ENCODE data around the gene SCP2D1.

Gene SCP2D1

DNA sequence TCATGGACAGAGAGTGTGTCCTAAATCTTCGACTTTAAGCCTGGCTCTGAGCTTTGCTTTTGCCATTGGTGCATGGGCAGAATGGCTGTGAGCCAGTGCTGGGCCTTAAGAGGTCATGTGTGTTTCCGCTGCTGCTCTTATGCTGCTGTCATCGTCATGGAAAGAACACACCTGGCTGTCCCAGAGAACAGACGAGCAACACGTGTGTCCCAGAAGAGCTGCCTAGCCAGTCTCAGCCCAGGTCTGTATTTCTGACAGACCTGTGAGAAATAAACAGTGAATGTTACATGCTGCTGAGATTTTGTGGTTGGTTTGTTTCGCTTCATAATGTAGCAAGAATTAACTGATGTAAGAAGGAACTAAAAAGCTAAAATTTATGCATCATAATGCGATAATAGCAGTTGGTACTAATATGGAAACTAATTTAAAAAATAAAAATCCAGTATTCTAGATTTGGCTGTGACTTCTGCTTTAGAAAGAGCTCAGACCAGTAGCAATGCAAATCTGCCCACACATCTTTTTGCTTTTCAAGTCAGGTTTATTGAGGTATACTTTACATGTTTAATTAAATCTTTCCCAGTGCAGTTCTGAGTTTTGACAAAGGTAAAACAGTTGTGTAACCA lies 11.5 kb upstream of the SCP2D1 start:
- no peak overlapping the region for H3K27ac Mint-ChIP-seq
- peaks cover 9% of the 10 kb centered on the region for H3K9me3 Mint-ChIP-seq
- H3K4me1 Mint-ChIP-seq = no peaks in the 10 kb centered on the region
- H3K4me3 Mint-ChIP-seq = no peak overlapping the region
- TF ChIP-seq, protein P1, sequence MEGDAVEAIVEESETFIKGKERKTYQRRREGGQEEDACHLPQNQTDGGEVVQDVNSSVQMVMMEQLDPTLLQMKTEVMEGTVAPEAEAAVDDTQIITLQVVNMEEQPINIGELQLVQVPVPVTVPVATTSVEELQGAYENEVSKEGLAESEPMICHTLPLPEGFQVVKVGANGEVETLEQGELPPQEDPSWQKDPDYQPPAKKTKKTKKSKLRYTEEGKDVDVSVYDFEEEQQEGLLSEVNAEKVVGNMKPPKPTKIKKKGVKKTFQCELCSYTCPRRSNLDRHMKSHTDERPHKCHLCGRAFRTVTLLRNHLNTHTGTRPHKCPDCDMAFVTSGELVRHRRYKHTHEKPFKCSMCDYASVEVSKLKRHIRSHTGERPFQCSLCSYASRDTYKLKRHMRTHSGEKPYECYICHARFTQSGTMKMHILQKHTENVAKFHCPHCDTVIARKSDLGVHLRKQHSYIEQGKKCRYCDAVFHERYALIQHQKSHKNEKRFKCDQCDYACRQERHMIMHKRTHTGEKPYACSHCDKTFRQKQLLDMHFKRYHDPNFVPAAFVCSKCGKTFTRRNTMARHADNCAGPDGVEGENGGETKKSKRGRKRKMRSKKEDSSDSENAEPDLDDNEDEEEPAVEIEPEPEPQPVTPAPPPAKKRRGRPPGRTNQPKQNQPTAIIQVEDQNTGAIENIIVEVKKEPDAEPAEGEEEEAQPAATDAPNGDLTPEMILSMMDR (IDR thresholded peaks at IDR 0.05; ENCODE audit: unreplicated experiment in 3 of 3) = no peak
- no peaks in the 10 kb centered on the region for H3K36me3 Mint-ChIP-seq (ENCODE audit: low read depth)
- peaks cover 4% of the 10 kb centered on the region for H3K27me3 Mint-ChIP-seq (ENCODE audit: low read depth)

DNA sequence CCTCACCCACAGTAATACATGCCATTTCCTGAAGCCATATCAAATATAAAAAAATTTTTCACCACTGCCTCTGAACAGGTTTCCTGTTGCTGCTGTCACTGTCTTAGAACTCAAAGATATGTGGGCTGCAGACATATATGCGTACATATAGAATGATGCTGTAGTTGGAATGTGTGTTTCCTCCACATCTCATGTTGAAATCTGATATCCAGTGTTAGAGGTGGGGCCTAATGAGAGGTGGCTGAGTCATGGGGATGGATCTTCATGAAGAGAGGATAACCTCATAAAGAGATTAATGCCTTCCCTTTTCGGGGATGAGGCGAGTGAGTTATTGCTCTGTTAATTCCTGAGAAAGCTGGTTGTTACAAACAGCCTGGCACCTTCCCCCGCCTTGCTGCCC lies 7.7 kb upstream of the SCP2D1 start:
- no peaks in the 10 kb centered on the region for H3K4me1 Mint-ChIP-seq
- H3K27ac Mint-ChIP-seq = no peak overlapping the region
- TF ChIP-seq, protein P1 (IDR thresholded peaks at IDR 0.05; ENCODE audit: unreplicated experiment in 3 of 3) = no peak
- H3K4me3 Mint-ChIP-seq = no peak overlapping the region
- H3K36me3 Mint-ChIP-seq (ENCODE audit: low read depth) = no peaks in the 10 kb centered on the region
- H3K27me3 Mint-ChIP-seq (ENCODE audit: low read depth) = peaks cover 4% of the 10 kb centered on the region
- H3K9me3 Mint-ChIP-seq = peaks cover 9% of the 10 kb centered on the region

DNA sequence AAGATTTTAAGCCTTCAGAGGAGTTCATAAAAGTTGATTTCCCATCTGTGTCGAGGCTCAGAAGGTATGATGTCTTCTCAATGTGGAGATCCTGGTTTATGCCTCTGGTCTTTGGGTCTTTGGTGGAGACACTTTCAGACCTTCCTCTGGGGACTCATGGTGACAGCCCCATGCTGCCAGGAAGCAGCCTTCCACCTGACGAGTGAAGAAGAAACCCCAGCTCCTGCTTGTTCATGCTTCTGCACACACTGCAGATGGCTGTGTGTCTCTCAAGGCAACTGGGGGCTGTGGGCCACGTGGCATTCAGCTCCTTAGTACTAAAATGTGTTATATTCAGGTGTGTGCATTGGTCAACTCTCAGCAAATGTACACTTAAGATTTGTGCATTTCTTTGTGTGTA lies 4.9 kb upstream of the SCP2D1 start:
- no peaks in the 10 kb centered on the region for H3K27me3 Mint-ChIP-seq (ENCODE audit: low read depth)
- H3K4me3 Mint-ChIP-seq = no peak overlapping the region
- H3K9me3 Mint-ChIP-seq = peaks cover 9% of the 10 kb centered on the region
- H3K36me3 Mint-ChIP-seq (ENCODE audit: low read depth) = no peaks in the 10 kb centered on the region
- no peaks in the 10 kb centered on the region for H3K4me1 Mint-ChIP-seq
- H3K27ac Mint-ChIP-seq = no peak overlapping the region
- TF ChIP-seq, protein P1 (IDR thresholded peaks at IDR 0.05; ENCODE audit: unreplicated experiment in 3 of 3) = no peak

DNA sequence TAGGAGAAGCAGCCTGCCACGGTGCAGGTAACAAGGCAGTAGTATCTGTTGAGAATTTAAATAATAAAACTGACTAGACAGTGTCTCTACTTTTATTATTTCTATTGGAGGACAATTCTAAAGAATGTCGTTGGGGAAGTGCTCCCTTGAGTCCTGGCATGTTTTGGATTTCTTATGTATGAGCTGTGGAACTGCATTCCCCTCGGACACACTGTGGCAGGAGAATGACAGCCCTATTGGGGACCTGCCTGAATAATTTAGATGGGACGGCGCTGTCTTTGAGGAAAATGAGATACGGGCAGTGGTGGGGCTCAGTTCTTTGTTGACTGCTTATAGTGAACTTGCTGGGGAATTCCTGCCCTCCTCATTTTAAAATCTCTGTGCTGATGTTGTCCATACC lies 2.4 kb upstream of the SCP2D1 start:
- Mint-ChIP-seq H3K36me3 (ENCODE audit: low read depth) (no peaks in the 10 kb centered on the region), H3K4me3 (no peak overlapping the region), H3K27me3 (ENCODE audit: low read depth) (peaks cover 4% of the 10 kb centered on the region), H3K4me1 (no peaks in the 10 kb centered on the region), H3K9me3 (peaks cover 2% of the 10 kb centered on the region), H3K27ac (no peak overlapping the region)
- TF ChIP-seq, protein P1 (IDR thresholded peaks at IDR 0.05; ENCODE audit: unreplicated experiment in 3 of 3) = no peak

DNA sequence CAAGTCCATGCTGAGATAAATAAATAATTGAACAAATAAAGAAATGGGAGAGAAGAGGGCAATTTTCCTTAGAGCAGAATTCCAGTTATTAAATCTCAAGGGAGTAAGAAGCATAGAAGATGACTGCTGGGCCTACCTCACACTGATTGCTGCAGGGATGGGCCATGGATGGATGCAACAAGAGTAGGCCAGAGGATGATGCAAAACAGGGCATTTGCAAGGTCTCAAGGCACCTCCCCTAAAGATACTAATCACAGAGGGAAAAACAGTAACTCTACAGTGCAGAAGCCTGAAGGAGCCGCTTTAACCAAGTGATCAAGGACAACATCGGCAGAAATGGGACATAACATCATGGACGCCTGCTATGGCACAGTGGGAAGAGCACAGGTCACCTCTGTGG lies 1.7 kb upstream of the SCP2D1 start:
- H3K4me1 Mint-ChIP-seq = no peaks in the 10 kb centered on the region
- H3K36me3 Mint-ChIP-seq (ENCODE audit: low read depth) = no peaks in the 10 kb centered on the region
- peaks cover 4% of the 10 kb centered on the region for H3K27me3 Mint-ChIP-seq (ENCODE audit: low read depth)
- no peak overlapping the region for H3K27ac Mint-ChIP-seq
- TF ChIP-seq, protein P1 (IDR thresholded peaks at IDR 0.05; ENCODE audit: unreplicated experiment in 3 of 3) = no peak
- H3K4me3 Mint-ChIP-seq = no peak overlapping the region
- H3K9me3 Mint-ChIP-seq = no peaks in the 10 kb centered on the region

DNA sequence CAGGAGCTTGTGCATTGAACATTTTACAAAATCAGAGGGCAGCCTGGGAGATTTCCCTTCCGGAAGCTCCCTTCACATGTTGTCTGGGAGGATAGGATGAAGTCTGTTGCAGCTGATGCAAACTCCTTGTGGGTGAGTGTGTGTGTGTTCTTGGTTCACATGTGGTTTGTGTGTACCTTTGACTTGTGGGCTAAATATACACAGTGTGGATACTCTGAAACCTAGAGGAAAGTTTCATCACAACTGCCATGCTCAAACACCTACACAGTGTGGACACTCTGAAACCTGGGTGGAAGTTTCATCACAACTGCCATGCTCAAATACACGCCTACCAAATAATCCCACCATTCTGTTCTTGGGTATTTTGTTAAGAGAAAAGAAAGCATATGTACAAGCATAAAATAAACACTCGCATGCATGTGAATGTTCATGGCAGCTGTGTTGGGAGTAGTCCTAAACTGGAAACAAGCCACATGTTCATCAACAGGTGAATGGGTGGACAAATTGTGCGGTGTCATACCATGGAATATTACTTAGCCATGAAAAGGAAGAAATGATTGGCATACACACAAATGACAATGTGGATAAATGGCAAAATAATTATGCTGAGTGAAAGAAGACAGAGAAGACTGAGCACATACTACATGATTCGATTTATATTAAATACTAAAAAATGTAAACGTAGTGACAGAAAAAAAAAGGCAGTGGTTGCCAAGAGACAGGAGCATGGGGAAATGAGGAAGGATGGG lies 1.8 kb downstream of the SCP2D1 start:
- H3K4me1 Mint-ChIP-seq = peaks cover 1% of the 10 kb centered on the region
- H3K9me3 Mint-ChIP-seq = no peaks in the 10 kb centered on the region
- H3K36me3 Mint-ChIP-seq (ENCODE audit: low read depth) = no peaks in the 10 kb centered on the region
- no peak overlapping the region for H3K4me3 Mint-ChIP-seq
- TF ChIP-seq, protein P1 (IDR thresholded peaks at IDR 0.05; ENCODE audit: unreplicated experiment in 3 of 3) = no peak
- peaks cover 9% of the 10 kb centered on the region for H3K27me3 Mint-ChIP-seq (ENCODE audit: low read depth)
- H3K27ac Mint-ChIP-seq = no peak overlapping the region
